Vagina (tissue), 2 donors: Measurements from ENCODE around the gene RHBG.

Source experiments
- POLR2A ChIP-seq, 2 donors: fragments of 450-650 bp; IDR thresholded peaks; one replicate each; pipeline ENCODE4 v1.6.1; 2017; ENCODE audit warnings: antibody characterized with exemption in 2 of 2, mild to moderate bottlenecking in 2 of 2, moderate library complexity in 2 of 2
- POLR2AphosphoS5 ChIP-seq, 2 donors: sonication (generic); formaldehyde crosslinking; IDR thresholded peaks; one replicate each; pipeline ENCODE4 v1.9.0; 2017; ENCODE audit warnings: antibody characterized with exemption in 2 of 2, mild to moderate bottlenecking in 2 of 2, low read depth in 1 of 2; ENCODE audit not compliant: insufficient read depth in 1 of 2
- TF ChIP-seq, protein P1 (sequence below), 3 experiments: fragments of 450-650 bp in 2 of 3; fragments of 200-600 bp in 1 of 3; sonication (generic) in 1 of 3; IDR thresholded peaks; one replicate each; pipeline ENCODE4 v1.5.1; 2017 to 2019; ENCODE audit warnings: antibody characterized with exemption in 3 of 3, mild to moderate bottlenecking in 2 of 3, moderate library complexity in 2 of 3

DNA sequence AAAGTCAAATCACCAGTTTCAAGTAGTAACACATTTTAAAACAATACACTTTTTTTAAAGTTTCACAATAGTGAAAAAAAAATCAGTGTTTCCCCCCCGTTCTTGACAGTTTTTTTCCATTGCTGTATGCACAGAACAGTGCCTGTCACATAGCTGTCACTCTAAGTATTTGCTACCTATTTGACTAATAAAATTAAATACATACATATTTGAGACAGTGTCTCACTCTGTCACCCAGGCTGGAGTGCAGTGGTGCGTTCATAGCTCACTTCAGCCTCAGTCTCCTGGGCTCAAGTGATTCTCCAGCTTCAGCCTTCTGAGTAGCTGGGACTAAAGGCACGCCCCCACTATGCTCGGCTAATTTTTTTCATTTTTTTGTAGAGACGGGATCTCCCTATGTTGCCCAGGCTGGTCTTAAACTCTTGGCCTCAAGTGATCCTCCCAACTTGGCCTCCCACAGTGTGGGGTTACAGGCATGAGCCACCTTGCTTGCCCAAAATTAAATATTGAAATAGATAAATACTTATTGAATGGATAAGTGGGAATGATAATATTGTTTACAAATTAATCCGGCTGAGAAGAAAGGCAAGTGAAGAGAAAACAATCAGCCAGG is 12.6 kb upstream of the RHBG start:
- TF ChIP-seq, protein P1, sequence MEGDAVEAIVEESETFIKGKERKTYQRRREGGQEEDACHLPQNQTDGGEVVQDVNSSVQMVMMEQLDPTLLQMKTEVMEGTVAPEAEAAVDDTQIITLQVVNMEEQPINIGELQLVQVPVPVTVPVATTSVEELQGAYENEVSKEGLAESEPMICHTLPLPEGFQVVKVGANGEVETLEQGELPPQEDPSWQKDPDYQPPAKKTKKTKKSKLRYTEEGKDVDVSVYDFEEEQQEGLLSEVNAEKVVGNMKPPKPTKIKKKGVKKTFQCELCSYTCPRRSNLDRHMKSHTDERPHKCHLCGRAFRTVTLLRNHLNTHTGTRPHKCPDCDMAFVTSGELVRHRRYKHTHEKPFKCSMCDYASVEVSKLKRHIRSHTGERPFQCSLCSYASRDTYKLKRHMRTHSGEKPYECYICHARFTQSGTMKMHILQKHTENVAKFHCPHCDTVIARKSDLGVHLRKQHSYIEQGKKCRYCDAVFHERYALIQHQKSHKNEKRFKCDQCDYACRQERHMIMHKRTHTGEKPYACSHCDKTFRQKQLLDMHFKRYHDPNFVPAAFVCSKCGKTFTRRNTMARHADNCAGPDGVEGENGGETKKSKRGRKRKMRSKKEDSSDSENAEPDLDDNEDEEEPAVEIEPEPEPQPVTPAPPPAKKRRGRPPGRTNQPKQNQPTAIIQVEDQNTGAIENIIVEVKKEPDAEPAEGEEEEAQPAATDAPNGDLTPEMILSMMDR (IDR thresholded peaks at IDR 0.05): no peak
- no peak for TF ChIP-seq POLR2A (IDR thresholded peaks at IDR 0.05)
- TF ChIP-seq POLR2AphosphoS5 (IDR thresholded peaks at IDR 0.05; ENCODE audit: insufficient read depth in 1 of 2, low read depth in 1 of 2): no peak
